ENCODE data around the gene LOXL1.
"Not testable (repeated sequence)": the region's sequence is repeated elsewhere in the genome, so short reads cannot be mapped to it uniquely, and the experiment has no call there.

Gene LOXL1

GRCh38 chr15:73954188-73955145, 28.2 kb downstream of the LOXL1 start:
- DNase-seq (ENCODE audit: low read depth) = no peak

- DNase-seq (ENCODE audit: low read depth) = no peak
Observed at GRCh38 chr15:73955326-73955725, 29.1 kb downstream of the LOXL1 start.

- no peak for DNase-seq (ENCODE audit: low read depth)
Observed at GRCh38 chr15:73955861-73956742, 29.8 kb downstream of the LOXL1 start.

GRCh38 chr15:73956743-73957135, 30.5 kb downstream of the LOXL1 start:
- DNase-seq (ENCODE audit: low read depth) = no peak

GRCh38 chr15:73957276-73957675, 31.0 kb downstream of the LOXL1 start:
- DNase-seq (ENCODE audit: low read depth) = no peak

- DNase-seq (ENCODE audit: low read depth) = no peak
Observed at GRCh38 chr15:73957785-73958184, 31.5 kb downstream of the LOXL1 start.

- no peak for DNase-seq (ENCODE audit: low read depth)
Observed at GRCh38 chr15:73959012-73959581, 32.8 kb downstream of the LOXL1 start.

- DNase-seq (ENCODE audit: low read depth) = no peak
Observed at GRCh38 chr15:73959801-73960200, 33.5 kb downstream of the LOXL1 start.

GRCh38 chr15:73960472-73961070, 34.3 kb downstream of the LOXL1 start:
- not testable (repeated sequence) for DNase-seq (ENCODE audit: low read depth)

GRCh38 chr15:73962433-73962832, 36.2 kb downstream of the LOXL1 start:
- DNase-seq (ENCODE audit: low read depth) = no peak

GRCh38 chr15:73964736-73965093, 38.5 kb downstream of the LOXL1 start:
- peak; percentile 77 for DNase-seq (ENCODE audit: low read depth)

- no peak for DNase-seq (ENCODE audit: low read depth)
Observed at GRCh38 chr15:73965094-73965757, 39.0 kb downstream of the LOXL1 start.

- DNase-seq (ENCODE audit: low read depth) = no peak
Observed at GRCh38 chr15:73965758-73966113, 39.5 kb downstream of the LOXL1 start.

GRCh38 chr15:73968461-73968860, 42.2 kb downstream of the LOXL1 start:
- no peak for DNase-seq (ENCODE audit: low read depth)

- DNase-seq (ENCODE audit: low read depth) = no peak
Observed at GRCh38 chr15:73969151-73969759, 43.0 kb downstream of the LOXL1 start.

- peak; percentile 62 for DNase-seq (ENCODE audit: low read depth)
Observed at GRCh38 chr15:73972984-73973682, 46.9 kb downstream of the LOXL1 start.

GRCh38 chr15:73973683-73974200, 47.5 kb downstream of the LOXL1 start:
- DNase-seq (ENCODE audit: low read depth) = not testable (repeated sequence)

GRCh38 chr15:73975440-73976125, 49.3 kb downstream of the LOXL1 start:
- not testable (repeated sequence) for DNase-seq (ENCODE audit: low read depth)

GRCh38 chr15:73978896-73979295, 52.6 kb downstream of the LOXL1 start:
- DNase-seq (ENCODE audit: low read depth) = no peak

- DNase-seq (ENCODE audit: low read depth) = no peak
Observed at GRCh38 chr15:73979636-73980035, 53.4 kb downstream of the LOXL1 start.
